Vagina (tissue), 2 donors: ENCODE data around the gene EPDR1. TPM values are rescaled to one million over a fixed set of nuclear protein-coding genes. Genes with fewer than 3 reads are reported as not detected.

Experiments used
- DNase-seq, 2 donors: peaks; one replicate each; pipeline ENCODE4 v3.0.0-alpha.2; 2017; ENCODE audit errors: extremely low spot score in 2 of 2
- H3K27ac ChIP-seq: fragments of 200-600 bp; sonication (generic); one replicate; pipeline ENCODE4 v1.5.1; 2019
- H3K27me3 ChIP-seq: fragments of 200-600 bp; sonication (generic); one replicate; pipeline ENCODE4 v1.5.1; 2019
- H3K36me3 ChIP-seq, 2 donors: fragments of 200-600 bp; sonication (generic); one replicate each; pipeline ENCODE4 v1.5.1; 2017 to 2019
- H3K4me1 ChIP-seq: fragments of 200-600 bp; sonication (generic); one replicate; pipeline ENCODE4 v1.5.1; 2019
- H3K4me3 ChIP-seq, 2 donors: fragments of 200-600 bp; sonication (generic); 1 replicate in 1 of 2; 2 replicates in 1 of 2; pipeline ENCODE4 v1.5.1; 2016 to 2019
- H3K9me3 ChIP-seq: fragments of 200-600 bp; sonication (generic); one replicate; pipeline ENCODE4 v1.5.1; 2019
- CTCF ChIP-seq, 3 experiments: fragments of 450-650 bp in 2 of 3; fragments of 200-600 bp in 1 of 3; sonication (generic) in 1 of 3; IDR thresholded peaks; one replicate each; pipeline ENCODE4 v1.5.1; 2017 to 2019; ENCODE audit warnings: antibody characterized with exemption in 3 of 3, mild to moderate bottlenecking in 2 of 3, moderate library complexity in 2 of 3
- POLR2A ChIP-seq, 2 donors: fragments of 450-650 bp; IDR thresholded peaks; one replicate each; pipeline ENCODE4 v1.6.1; 2017; ENCODE audit warnings: antibody characterized with exemption in 2 of 2, mild to moderate bottlenecking in 2 of 2, moderate library complexity in 2 of 2
- POLR2AphosphoS5 ChIP-seq, 2 donors: sonication (generic); formaldehyde crosslinking; IDR thresholded peaks; one replicate each; pipeline ENCODE4 v1.9.0; 2017; ENCODE audit warnings: antibody characterized with exemption in 2 of 2, mild to moderate bottlenecking in 2 of 2, low read depth in 1 of 2; ENCODE audit not compliant: insufficient read depth in 1 of 2
- intact Hi-C: fragments of 100-400 bp; cut with DNase I; formaldehyde crosslinking; loops from one replicate; pipeline ENCODE4 v1.15.1; 2023
- total RNA-seq: library from RNA; depleted of rRNA; stranded (reverse); fragments of >200 nt; gene quantifications from one replicate; pipeline ENCODE4 v1.2.3, GENCODE V29; 2016

Gene EPDR1
- total RNA-seq, 1 donor from 2014 or later, result 37.6 TPM

- no peak for DNase-seq
- Histone ChIP-seq H3K36me3 (no peaks in the 10 kb centered on the region), H3K27me3 (no peaks in the 10 kb centered on the region), H3K4me1 (no peaks in the 10 kb centered on the region), H3K9me3 (no peaks in the 10 kb centered on the region), H3K4me3 (no peak overlapping the region), H3K27ac (no peak overlapping the region)
- intact Hi-C loops, result no loop called here
- no peak for TF ChIP-seq CTCF (IDR thresholded peaks at IDR 0.05)
- no peak for TF ChIP-seq POLR2A (IDR thresholded peaks at IDR 0.05)
- no peak for TF ChIP-seq POLR2AphosphoS5 (IDR thresholded peaks at IDR 0.05; ENCODE audit: insufficient read depth in 1 of 2, low read depth in 1 of 2)
Measured at GRCh38 chr7:37957221-37957970, 37.0 kb downstream of the EPDR1 start.

- intact Hi-C loops, result no loop called here
- no peaks in the 10 kb centered on the region for H3K36me3 ChIP-seq
- TF ChIP-seq CTCF (IDR thresholded peaks at IDR 0.05) (no peak), POLR2AphosphoS5 (IDR thresholded peaks at IDR 0.05; ENCODE audit: insufficient read depth in 1 of 2, low read depth in 1 of 2) (no peak), POLR2A (IDR thresholded peaks at IDR 0.05) (no peak)
- no peak overlapping the region for H3K4me3 ChIP-seq
- H3K4me1 ChIP-seq, result no peaks in the 10 kb centered on the region
- no peaks in the 10 kb centered on the region for H3K27me3 ChIP-seq
- H3K9me3 ChIP-seq, result no peaks in the 10 kb centered on the region
- DNase-seq, result no peak
- no peak overlapping the region for H3K27ac ChIP-seq
Measured at GRCh38 chr7:37960483-37960882, 40.0 kb downstream of the EPDR1 start.

GRCh38 chr7:37961251-37961650 lies 40.8 kb downstream of the EPDR1 start:
- H3K36me3 ChIP-seq, result no peaks in the 10 kb centered on the region
- H3K27ac ChIP-seq, result no peak overlapping the region
- no peaks in the 10 kb centered on the region for H3K9me3 ChIP-seq
- TF ChIP-seq CTCF (IDR thresholded peaks at IDR 0.05), result no peak
- no peak for TF ChIP-seq POLR2AphosphoS5 (IDR thresholded peaks at IDR 0.05; ENCODE audit: insufficient read depth in 1 of 2, low read depth in 1 of 2)
- TF ChIP-seq POLR2A (IDR thresholded peaks at IDR 0.05), result no peak
- H3K4me1 ChIP-seq, result no peaks in the 10 kb centered on the region
- no peaks in the 10 kb centered on the region for H3K27me3 ChIP-seq
- no peak overlapping the region for H3K4me3 ChIP-seq
- no peak for DNase-seq
- intact Hi-C loops, result no loop called here

GRCh38 chr7:37964196-37964595 lies 43.8 kb downstream of the EPDR1 start:
- Histone ChIP-seq H3K36me3 (no peaks in the 10 kb centered on the region), H3K27me3 (no peaks in the 10 kb centered on the region), H3K27ac (no peak overlapping the region), H3K4me1 (no peaks in the 10 kb centered on the region), H3K9me3 (no peaks in the 10 kb centered on the region), H3K4me3 (no peak overlapping the region)
- no peak for TF ChIP-seq POLR2A (IDR thresholded peaks at IDR 0.05)
- TF ChIP-seq POLR2AphosphoS5 (IDR thresholded peaks at IDR 0.05; ENCODE audit: insufficient read depth in 1 of 2, low read depth in 1 of 2), result no peak
- no peak for TF ChIP-seq CTCF (IDR thresholded peaks at IDR 0.05)
- DNase-seq, result no peak
- intact Hi-C loops, result no loop called here

GRCh38 chr7:37970211-37970610 lies 49.8 kb downstream of the EPDR1 start:
- no peaks in the 10 kb centered on the region for H3K36me3 ChIP-seq
- H3K4me3 ChIP-seq, result no peak overlapping the region
- H3K4me1 ChIP-seq, result no peaks in the 10 kb centered on the region
- H3K27ac ChIP-seq, result no peak overlapping the region
- DNase-seq, result no peak
- TF ChIP-seq POLR2A (IDR thresholded peaks at IDR 0.05), result no peak
- TF ChIP-seq POLR2AphosphoS5 (IDR thresholded peaks at IDR 0.05; ENCODE audit: insufficient read depth in 1 of 2, low read depth in 1 of 2), result no peak
- no peak for TF ChIP-seq CTCF (IDR thresholded peaks at IDR 0.05)
- H3K27me3 ChIP-seq, result no peaks in the 10 kb centered on the region
- no peaks in the 10 kb centered on the region for H3K9me3 ChIP-seq
- intact Hi-C loops, result no loop called here
